AG04449 (cell line): Measurements from ENCODE around the gene UNC119.
A peak's percentile ranks its signal among the peaks of the same experiment; 100 is the strongest.
"Not testable (repeated sequence)": the region's sequence is repeated elsewhere in the genome, so short reads cannot be mapped to it uniquely, and the experiment has no call there.

Experiments
- CTCF ChIA-PET: fragments of 350-600 bp; formaldehyde crosslinking; extraction: SDS; loops from one replicate; lab custom pipeline; 2021; ENCODE audit warnings: antibody characterized with exemption; lab: Yijun Ruan, JAX
- POLR2A ChIA-PET: fragments of 400-600, 350-600 bp; formaldehyde crosslinking; extraction: SDS; loops from one replicate; lab custom pipeline; 2020; ENCODE audit warnings: antibody characterized with exemption, inconsistent platforms; lab: Yijun Ruan, JAX
- DNase-seq: peaks from one replicate; pipeline ENCODE4 v3.0.0-alpha.2; 2010; ENCODE audit warnings: low read depth, low spot score
- H3K4me3 ChIP-seq: 2 replicates; pipeline ENCODE4 v1.5.1; 2011; ENCODE audit warnings: low read depth, mild to moderate bottlenecking, control low read depth, low read length
- TF ChIP-seq, protein P1 (sequence below): IDR thresholded peaks from one replicate; pipeline ENCODE4 v1.5.1; 2011; ENCODE audit warnings: mild to moderate bottlenecking, moderate library complexity, low read length, control low read depth, inconsistent platforms; ENCODE audit not compliant: insufficient read depth; ENCODE audit errors: missing control alignments

The UNC119 gene

DNA sequence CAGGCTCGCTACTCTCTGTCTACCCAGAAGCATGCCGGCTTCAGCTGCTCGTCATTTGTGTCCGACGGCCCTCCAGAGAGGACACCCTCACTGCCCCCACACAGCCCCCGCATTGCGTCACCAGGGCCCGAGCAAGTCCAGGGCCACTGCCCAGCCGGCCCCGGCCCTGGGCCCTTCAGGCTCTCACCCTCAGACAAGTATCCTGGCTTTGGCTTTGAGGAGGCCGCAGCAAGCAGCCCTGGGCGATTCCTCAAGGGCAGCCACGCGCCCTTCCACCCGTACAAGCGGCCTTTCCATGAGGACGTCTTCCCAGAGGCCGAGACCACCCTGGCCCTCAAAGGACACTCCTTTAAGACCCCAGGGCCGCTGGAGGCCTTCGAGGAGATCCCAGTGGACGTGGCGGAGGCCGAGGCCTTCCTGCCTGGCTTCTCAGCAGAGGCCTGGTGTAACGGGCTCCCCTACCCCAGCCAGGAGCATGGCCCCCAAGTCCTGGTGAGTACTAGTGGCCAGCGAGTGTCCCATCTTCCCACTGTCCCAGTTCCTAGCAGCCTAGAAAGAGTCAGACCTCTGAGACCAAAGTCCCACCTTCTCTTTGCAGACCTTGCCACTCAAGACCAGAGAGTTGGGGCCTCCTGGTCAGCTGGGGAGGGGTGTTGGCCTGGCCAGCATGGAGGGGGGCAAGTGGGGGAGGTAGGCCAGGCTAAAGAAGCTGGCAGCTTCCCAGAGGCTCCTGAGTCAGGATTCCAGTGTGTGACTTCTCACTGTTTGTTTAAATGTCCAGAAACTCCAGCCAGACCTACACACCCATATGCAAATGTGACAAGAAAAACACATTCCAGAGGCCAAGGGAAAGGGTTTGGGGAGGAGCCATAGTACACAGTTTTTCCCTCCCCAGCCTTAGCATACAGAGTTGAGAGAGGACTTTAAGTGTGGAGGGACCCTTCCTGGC, 27.7 kb downstream of the UNC119 start:
- CTCF ChIA-PET, result interaction anchor here (1.0 to 5.2 kb wide), 7 partner anchors 10 to 121 kb away, joined by 3 to 33 read pairs (median 4); partner anchors contain the start of gene BLTP2
- H3K4me3 ChIP-seq, result no peak overlapping the region
- TF ChIP-seq, protein P1, sequence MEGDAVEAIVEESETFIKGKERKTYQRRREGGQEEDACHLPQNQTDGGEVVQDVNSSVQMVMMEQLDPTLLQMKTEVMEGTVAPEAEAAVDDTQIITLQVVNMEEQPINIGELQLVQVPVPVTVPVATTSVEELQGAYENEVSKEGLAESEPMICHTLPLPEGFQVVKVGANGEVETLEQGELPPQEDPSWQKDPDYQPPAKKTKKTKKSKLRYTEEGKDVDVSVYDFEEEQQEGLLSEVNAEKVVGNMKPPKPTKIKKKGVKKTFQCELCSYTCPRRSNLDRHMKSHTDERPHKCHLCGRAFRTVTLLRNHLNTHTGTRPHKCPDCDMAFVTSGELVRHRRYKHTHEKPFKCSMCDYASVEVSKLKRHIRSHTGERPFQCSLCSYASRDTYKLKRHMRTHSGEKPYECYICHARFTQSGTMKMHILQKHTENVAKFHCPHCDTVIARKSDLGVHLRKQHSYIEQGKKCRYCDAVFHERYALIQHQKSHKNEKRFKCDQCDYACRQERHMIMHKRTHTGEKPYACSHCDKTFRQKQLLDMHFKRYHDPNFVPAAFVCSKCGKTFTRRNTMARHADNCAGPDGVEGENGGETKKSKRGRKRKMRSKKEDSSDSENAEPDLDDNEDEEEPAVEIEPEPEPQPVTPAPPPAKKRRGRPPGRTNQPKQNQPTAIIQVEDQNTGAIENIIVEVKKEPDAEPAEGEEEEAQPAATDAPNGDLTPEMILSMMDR, result no peak
- peak; percentile 38 for DNase-seq
- POLR2A ChIA-PET, result no interaction called here

DNA sequence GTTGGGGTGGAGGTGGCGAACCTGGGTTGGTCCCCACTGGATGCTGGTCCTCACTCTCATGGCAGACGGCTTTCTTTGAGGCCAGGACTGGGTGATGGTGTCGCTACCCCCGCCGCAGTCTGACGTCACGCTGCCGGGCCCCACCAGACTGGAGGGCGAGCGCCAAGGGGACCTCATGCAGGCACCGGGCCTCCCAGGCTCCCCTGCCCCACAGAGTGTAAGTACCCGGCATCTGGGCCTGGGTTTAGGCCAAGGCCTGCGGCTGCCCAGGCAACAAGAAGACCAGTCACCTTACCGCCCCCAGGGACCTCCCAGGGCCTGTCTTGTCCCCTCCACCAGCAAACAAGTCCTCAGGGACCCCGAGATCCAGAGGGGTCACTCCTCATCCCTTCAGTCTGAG, 28.5 kb downstream of the UNC119 start:
- POLR2A ChIA-PET, result no interaction called here
- no peak for DNase-seq
- H3K4me3 ChIP-seq, result no peak overlapping the region
- TF ChIP-seq, protein P1, result no peak
- CTCF ChIA-PET, result interaction anchor here (1.0 kb wide), 1 partner anchor 13 kb away, joined by 4 read pairs; no protein-coding TSS in a partner anchor

DNA sequence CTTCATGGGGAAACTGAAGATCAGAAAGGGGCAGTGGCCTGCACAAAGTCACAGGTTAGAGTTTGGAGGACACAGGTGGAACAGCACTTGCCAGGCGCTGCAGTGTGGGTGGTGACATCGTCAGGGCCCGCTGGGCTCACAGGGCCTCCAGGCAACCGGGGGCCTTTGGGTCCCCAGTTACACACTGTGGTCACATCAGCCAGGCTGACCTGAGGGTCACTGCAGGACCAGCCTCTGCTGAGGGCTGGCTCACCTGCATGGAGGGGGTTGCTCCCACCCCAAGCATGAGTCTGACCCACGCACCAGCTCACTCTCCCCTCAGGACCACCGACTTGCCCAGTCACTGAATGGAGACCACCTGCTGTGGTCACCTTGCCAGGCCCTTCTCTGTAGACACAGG, 29.2 kb downstream of the UNC119 start:
- CTCF ChIA-PET, result no interaction called here
- TF ChIP-seq, protein P1, result no peak

DNA sequence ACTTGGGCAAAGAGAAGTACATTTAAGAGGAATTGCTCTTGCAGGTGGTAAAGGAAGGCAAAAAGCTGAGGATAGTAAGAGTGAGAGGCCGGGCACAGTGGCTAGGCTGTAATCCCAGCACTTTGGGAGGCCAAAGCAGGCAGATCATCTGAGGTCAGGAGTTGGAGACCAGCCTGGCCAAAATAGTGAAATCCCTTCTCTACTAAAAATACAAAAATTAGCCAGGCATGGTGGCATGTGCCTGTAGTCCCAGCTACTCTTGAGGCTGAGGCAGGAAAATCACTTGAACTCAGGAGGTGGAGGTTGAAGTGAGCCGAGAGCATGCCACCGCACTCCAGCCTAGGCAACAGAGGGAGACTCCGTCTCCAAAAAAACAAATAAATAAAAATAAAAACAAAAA, 30.1 kb downstream of the UNC119 start:
- CTCF ChIA-PET, result interaction anchor here (1.2 kb wide), 1 partner anchor 26 kb away, joined by 3 read pairs; no protein-coding TSS in a partner anchor
- DNase-seq, POLR2A ChIA-PET, H3K4me3 ChIP-seq: not testable (repeated sequence)

More for the DNA sequence above, 29.2 kb downstream of the UNC119 start:
- POLR2A ChIA-PET, result no interaction called here
- no peak overlapping the region for H3K4me3 ChIP-seq
- DNase-seq, result no peak

DNA sequence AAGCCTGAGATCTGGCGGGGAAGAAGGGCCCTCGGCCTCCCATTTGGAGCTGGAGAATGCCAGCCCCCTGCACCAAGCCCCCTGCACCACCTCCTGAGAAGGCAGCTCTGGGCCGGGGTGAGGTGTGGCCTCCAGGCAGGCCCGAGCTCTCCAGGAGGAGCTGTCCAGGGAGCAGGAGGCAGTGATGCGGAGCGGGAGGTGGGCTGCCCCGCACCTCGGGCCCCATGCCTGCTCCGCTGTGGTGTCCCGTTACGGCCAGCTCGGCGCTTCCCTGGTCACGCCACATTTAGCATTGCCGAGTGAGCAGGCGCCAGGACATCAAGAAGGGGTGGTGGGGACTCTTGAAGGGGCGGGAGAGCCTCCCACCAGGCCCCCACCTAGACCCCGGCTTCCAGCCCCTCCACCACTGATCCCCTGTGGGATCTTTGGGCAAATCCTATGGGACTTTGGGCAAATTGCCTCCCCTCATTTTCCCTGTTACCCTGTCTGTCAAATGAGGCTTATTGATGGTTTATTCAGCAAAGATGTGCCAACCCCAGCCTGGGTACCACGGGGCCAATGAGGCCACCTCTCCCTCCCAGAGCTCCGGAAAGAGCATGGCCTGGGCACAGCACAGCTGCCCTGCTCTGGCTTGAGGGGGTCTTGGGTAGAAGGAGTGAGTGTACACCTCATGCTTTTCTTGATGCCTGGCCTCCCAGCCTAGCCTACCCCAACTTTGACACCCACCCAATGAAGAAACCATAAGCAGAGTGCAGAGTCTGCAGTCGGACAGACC, 30.9 kb downstream of the UNC119 start:
- no peak for DNase-seq
- ChIA-PET POLR2A (no interaction called here), CTCF (interaction anchor here (1.2 to 1.5 kb wide), 3 partner anchors 19 to 27 kb away, joined by 3 to 7 read pairs (median 6); no protein-coding TSS in a partner anchor)
- TF ChIP-seq, protein P1, result no peak
- H3K4me3 ChIP-seq, result no peak overlapping the region

DNA sequence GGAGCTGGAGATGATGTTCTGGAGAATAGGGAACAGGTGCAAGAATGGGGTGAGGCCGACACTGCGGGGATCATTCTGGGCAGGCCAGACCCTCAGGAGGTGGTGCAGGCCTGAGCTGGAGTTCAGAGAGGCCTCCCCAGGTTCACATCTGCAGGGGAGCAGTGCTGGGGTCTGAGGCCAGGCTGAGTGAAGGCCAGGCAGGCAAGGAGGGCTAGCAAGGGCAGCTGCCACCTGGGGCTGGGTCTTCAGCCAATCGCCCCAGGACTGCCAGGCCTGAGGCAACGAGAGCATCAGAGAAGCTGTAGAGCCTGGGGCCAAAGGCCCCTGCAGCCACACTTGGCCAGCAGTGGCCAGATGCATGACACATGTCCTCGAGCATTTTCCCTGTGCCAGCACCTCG, 31.7 kb downstream of the UNC119 start:
- ChIA-PET CTCF (interaction anchor here (1.3 to 1.5 kb wide), 2 partner anchors 20 to 26 kb away, joined by 6 to 7 read pairs; no protein-coding TSS in a partner anchor), POLR2A (no interaction called here)
- DNase-seq, result no peak
- TF ChIP-seq, protein P1, result no peak
- no peak overlapping the region for H3K4me3 ChIP-seq
